ENCODE measurements around the gene ADARB2.

DNA sequence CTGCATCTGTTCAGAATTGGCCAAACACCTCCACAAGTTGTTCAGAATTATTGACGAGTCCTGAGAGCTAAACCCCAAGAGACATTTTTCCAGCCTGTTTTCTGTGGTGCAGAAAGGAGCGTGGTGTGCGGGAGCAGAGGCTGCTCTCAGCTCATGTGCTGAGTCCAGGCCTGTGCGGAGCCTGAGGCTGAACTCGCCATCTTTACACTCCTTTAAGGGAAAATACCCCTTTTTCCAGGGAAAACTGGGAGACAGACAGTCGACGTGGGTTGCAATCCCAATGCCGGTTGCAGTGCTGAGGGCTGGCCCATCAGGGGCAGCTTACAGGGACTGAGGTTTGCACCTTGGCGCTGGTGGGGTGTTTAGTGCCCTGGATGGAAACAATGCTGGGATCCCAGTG, 112.2 kb downstream of the ADARB2 start:
- no peak for TF ChIP-seq YY1 (IDR thresholded peaks at IDR 0.05)
- TF ChIP-seq, protein P1, sequence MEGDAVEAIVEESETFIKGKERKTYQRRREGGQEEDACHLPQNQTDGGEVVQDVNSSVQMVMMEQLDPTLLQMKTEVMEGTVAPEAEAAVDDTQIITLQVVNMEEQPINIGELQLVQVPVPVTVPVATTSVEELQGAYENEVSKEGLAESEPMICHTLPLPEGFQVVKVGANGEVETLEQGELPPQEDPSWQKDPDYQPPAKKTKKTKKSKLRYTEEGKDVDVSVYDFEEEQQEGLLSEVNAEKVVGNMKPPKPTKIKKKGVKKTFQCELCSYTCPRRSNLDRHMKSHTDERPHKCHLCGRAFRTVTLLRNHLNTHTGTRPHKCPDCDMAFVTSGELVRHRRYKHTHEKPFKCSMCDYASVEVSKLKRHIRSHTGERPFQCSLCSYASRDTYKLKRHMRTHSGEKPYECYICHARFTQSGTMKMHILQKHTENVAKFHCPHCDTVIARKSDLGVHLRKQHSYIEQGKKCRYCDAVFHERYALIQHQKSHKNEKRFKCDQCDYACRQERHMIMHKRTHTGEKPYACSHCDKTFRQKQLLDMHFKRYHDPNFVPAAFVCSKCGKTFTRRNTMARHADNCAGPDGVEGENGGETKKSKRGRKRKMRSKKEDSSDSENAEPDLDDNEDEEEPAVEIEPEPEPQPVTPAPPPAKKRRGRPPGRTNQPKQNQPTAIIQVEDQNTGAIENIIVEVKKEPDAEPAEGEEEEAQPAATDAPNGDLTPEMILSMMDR (IDR thresholded peaks at IDR 0.05; ENCODE audit: low read depth, low read length, missing input control) = no peak
- TF ChIP-seq EGR1 (IDR thresholded peaks at IDR 0.05; ENCODE audit: low read depth in 2 of 2) = no peak
- no peak for TF ChIP-seq FOXA1 (IDR thresholded peaks at IDR 0.05)
- no peak for TF ChIP-seq SP1 (IDR thresholded peaks at IDR 0.05)
- no peak for TF ChIP-seq JUND (IDR thresholded peaks at IDR 0.05)
- TF ChIP-seq, protein P2, sequence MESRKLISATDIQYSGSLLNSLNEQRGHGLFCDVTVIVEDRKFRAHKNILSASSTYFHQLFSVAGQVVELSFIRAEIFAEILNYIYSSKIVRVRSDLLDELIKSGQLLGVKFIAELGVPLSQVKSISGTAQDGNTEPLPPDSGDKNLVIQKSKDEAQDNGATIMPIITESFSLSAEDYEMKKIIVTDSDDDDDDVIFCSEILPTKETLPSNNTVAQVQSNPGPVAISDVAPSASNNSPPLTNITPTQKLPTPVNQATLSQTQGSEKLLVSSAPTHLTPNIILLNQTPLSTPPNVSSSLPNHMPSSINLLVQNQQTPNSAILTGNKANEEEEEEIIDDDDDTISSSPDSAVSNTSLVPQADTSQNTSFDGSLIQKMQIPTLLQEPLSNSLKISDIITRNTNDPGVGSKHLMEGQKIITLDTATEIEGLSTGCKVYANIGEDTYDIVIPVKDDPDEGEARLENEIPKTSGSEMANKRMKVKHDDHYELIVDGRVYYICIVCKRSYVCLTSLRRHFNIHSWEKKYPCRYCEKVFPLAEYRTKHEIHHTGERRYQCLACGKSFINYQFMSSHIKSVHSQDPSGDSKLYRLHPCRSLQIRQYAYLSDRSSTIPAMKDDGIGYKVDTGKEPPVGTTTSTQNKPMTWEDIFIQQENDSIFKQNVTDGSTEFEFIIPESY (IDR thresholded peaks at IDR 0.05) = no peak
- no peak for TF ChIP-seq GABPA (IDR thresholded peaks at IDR 0.05 in 1 of 2, conservative IDR thresholded peaks at IDR 0.05 in 1 of 2)
- no peak for TF ChIP-seq NR2F2 (IDR thresholded peaks at IDR 0.05)
